Stimulated activated CD4-positive, alpha-beta T cell treated with anti-CD3 and anti-CD28 coated beads, Interleukin-12 subunit alpha, Interleukin-12 subunit beta, amount 100 ng/mL, for 4 hours (primary cell): ENCODE results near the gene YAP1.

ENCODE experiments used
- DNase-seq: peaks from one replicate; pipeline ENCODE4 v3.0.0-alpha.2; 2020

Gene YAP1

GRCh38 chr11:102202972-102203371, 92.7 kb downstream of the YAP1 start:
- DNase-seq, result no peak

- DNase-seq, result no peak
These were observed 93.9 kb downstream of the YAP1 start for GRCh38 chr11:102204174-102204573.

GRCh38 chr11:102205805-102206204, 95.6 kb downstream of the YAP1 start:
- no peak for DNase-seq

DNA sequence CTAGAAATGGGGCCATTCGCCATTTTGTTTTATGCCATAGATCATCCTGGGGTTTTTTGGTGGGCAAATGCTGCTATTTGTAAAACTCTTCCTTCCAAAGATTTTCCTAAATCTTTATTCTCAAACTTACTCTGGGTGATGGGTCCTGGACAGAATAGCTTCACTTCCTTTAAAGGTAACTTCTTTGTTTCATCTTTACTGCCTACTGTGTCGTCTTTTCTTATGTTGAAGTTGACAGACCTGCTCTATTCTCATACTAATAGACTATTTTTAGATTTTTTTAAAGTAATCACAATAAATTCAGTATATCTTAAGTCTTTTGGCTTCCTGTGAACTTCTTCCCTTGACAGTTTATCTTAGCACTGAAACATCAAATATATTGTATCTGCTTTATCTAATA, 98.6 kb downstream of the YAP1 start:
- DNase-seq, result no peak

DNA sequence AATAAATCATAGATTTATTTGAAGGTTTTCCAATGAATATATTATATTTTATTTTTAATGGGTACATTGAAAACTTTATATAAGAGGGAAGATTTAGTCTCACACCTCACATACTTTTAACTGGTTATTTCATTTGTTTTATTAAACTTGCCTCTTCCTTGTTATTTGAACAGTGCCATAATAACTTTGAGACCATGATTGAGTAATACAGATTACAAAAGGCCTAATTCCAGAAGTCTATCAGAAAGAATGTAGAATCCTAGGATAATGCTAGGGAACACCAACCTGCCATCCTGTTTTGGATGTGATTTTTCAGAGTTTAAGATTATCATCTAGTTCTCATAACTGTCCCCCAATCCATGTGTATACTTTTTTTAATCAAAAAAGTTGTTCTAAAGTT, 104.4 kb downstream of the YAP1 start:
- DNase-seq, result no peak

DNA sequence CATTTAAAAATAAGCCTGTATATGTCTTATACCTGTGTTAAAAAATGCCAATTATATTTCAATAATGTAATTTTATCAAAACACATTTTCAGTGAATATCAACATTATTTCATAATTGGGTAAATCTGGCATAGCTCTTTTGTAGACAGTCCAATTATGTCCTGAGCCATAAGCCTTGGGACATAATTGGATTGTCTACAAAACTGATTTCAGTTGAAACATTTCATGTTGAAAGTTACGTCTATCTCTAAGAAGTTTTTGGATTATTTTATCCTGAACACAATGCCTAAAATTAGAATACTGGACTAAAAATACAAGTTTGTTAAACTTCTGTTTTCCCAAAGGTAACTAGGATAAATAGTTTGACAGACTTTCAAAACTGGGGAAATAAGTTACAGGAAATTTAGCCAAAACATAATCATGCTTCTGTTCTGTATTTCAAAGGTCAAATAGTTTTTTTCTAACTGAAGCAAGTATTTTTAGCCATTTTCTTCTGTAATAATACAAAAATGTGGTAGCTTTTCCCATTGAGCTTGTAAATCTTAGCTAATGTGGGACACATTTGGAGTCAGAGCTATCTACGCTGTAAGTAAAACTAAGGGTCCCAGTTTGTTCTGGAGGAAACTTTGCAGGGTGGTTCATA, 106.3 kb downstream of the YAP1 start:
- no peak for DNase-seq

DNA sequence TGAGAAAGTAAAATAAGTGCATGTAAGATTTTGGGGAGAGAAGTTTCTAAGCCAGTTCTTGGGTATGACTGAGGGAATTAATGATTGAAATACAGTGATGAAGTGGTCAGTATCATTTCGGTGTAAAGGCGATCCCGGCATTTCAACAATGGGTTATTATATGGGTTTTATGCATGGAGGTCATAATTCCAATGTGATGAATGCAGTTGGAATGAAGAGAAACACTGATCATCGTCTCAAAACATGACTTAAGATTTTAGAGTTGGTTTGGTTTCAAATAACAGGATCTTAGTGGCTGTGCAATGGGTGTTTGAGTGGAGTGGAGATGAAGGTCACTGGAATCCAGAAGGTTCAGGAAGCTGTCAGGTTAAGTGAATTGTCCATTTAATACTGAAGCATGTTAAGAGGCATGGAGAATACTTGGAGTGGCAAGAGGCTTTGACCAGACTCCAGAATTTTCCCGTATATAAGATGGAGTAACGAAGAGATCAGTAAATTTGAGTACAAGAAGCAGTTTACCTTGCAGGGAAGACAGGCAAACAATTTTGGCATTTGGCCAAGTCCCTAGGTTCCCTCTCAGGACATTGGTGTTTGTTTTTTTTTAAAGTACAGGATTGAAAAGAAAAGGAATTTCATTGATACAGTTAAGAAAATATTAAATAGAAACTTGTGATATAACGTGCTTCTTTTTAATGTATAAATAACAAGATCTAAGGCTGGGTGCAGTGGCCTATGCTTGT, 110.7 kb downstream of the YAP1 start:
- DNase-seq, result no peak

DNA sequence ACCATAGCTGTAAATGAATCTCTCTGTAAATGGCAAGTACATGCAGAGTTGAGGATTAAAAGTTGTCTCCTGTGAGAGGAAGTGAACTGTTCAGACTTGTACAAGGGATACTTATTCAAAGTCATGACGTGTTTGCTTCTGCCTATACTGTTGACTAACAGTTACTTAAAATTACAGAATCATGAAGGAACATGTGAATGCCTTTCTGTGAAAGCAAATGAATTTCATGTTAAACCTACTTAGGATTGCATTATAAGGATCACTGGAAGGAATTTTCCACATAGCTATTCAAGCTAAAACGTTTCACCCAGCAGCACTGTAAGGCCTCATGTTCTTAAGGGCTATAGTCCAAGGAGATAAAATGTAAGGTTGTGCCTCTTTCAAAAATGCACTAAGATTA, 113.6 kb downstream of the YAP1 start:
- DNase-seq, result no peak

GRCh38 chr11:102225689-102226568, 115.7 kb downstream of the YAP1 start:
- no peak for DNase-seq

DNA sequence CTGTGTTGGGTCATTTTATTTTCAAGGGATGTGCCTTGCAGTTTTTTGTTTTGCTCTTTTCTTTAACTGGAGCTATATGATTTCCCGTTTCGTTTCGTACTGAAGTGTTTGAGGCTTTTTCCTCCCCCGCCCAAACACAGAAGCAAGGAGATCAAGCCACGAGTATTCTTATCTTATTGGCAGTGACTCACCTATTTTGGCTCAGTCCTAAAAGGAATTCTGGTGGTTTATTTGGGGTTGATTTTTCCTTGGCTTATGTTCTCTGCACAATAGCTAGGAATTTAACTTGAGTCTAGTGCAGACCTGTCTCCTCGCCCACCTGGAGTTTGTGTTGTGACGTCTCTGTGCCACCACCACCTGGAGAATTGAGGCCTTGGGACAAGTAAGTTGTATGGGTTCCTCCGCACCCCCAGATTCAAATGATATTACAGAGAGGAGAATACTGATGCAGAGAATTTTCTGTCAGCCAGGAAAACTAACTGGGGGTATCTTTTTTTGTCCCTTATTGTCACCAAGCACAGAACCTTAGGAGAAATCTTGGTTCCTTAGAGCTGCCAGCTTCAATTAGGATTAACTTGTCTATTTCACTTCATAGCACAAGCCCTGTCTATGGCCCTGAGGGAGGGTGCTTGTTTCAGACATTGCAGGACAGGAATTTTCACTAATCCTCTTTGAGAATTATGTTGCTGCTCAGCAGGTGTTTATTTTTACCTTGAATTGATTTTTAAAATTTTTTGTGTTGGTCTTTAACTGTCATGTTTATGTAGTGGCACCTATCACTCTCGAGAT, 116.6 kb downstream of the YAP1 start:
- no peak for DNase-seq

DNA sequence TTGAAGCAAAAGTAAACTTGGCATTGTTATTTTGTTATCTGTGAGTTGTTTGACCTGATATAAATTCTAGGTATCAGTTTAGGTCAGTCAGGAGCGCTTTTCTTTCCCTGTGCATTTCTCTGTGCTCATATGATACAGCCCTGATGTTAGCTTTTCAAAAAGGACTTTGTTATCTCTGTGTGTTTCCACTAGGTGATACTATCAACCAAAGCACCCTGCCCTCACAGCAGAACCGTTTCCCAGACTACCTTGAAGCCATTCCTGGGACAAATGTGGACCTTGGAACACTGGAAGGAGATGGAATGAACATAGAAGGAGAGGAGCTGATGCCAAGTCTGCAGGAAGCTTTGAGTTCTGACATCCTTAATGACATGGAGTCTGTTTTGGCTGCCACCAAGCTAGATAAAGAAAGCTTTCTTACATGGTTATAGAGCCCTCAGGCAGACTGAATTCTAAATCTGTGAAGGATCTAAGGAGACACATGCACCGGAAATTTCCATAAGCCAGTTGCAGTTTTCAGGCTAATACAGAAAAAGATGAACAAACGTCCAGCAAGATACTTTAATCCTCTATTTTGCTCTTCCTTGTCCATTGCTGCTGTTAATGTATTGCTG, 119.4 kb downstream of the YAP1 start:
- no peak for DNase-seq

DNA sequence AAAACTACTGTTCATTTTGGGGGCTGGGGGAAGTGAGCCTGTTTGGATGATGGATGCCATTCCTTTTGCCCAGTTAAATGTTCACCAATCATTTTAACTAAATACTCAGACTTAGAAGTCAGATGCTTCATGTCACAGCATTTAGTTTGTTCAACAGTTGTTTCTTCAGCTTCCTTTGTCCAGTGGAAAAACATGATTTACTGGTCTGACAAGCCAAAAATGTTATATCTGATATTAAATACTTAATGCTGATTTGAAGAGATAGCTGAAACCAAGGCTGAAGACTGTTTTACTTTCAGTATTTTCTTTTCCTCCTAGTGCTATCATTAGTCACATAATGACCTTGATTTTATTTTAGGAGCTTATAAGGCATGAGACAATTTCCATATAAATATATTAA, 119.9 kb downstream of the YAP1 start:
- DNase-seq, result no peak

DNA sequence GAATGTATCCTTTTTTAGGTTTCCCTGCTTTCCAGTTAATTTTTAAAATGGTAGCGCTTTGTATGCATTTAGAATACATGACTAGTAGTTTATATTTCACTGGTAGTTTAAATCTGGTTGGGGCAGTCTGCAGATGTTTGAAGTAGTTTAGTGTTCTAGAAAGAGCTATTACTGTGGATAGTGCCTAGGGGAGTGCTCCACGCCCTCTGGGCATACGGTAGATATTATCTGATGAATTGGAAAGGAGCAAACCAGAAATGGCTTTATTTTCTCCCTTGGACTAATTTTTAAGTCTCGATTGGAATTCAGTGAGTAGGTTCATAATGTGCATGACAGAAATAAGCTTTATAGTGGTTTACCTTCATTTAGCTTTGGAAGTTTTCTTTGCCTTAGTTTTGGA, 120.7 kb downstream of the YAP1 start:
- DNase-seq, result no peak

GRCh38 chr11:102234779-102235439, 124.7 kb downstream of the YAP1 start:
- no peak for DNase-seq

DNA sequence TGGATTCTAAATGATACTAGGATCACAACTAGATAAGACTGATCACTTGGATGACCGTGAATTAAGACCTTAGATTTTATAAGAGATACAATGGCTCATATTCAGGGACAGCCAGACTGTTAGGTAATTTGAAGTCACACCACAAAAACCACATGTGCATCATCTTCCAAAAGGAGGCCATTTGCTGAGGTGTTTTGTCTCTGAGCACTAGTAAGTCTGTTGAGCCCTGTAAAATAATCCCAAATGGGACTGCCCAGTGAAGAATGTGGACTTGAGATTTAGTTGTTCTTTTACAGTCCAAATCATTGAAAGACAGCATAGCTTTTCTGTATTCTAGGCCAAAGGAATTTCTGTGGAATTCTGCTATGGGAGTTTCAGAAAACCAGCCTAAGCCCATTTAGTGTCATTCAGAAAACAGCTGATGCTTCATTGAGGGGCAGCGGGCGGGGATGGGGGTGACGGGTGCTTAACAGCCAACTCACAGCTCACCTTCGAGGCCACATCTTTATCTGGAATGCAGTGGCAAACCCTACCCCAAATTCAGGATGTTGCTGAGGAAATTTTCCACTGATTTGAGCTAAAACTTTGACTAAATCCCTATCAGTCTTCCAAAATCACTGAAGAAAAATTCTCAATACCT, 127.0 kb downstream of the YAP1 start:
- DNase-seq, result no peak

- no peak for DNase-seq
These were observed 128.2 kb downstream of the YAP1 start for GRCh38 chr11:102238391-102238821.

DNA sequence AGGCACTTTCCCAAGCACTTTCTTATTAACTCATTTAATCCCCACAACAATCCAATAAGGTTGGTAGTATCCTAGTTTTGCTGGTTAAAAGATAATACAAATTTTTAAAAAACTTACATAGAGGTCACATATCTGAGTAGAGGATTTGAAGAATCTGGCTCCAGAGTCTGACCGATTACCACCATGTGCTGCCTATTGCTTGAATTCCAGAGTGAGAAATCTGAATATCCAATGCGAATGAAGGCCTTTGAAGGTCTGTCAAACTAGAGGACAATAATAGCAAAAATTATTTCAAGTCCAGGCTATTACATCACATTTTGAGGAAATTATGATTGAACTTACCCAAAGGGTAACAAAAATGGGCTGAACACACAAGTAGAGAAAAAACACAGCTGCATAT, 129.2 kb downstream of the YAP1 start:
- no peak for DNase-seq

DNA sequence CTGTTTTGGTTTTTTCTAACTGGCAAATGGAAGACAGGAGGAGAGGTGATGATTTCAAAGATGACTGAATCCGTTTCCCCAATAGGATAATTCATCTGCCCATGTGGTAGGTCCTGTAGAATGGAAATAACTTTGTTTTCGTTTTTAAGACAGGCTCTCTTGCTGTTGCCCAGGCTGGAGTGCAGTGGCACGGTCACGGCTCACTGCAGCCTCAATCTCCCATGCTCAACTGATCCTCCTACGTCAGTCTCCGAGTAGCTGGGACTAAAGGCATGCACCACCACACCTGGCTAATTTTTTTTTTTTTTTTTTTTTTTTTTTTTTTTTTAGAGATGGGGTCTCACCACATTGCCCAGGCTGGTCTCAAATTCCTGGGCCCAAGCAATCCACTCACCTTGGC, 129.7 kb downstream of the YAP1 start:
- no peak for DNase-seq

DNA sequence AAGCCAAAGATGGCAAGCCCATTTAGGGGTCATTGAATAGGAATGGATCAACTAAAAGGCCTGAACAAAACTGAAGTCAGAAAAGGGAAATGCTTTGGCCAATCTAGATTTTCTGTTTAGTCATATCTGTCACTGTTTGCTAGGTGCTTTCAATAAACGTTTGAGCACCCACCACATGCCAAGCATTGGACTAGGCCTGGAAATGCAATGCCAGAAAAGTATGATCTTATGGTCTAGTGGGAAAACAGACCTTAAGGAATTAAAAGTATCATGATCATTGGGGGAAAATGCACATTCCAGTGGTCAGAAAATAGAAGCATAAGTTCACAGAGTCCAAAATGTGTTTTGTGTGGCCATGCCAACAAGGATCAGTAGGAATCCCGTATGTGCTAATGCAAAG, 130.3 kb downstream of the YAP1 start:
- no peak for DNase-seq

DNA sequence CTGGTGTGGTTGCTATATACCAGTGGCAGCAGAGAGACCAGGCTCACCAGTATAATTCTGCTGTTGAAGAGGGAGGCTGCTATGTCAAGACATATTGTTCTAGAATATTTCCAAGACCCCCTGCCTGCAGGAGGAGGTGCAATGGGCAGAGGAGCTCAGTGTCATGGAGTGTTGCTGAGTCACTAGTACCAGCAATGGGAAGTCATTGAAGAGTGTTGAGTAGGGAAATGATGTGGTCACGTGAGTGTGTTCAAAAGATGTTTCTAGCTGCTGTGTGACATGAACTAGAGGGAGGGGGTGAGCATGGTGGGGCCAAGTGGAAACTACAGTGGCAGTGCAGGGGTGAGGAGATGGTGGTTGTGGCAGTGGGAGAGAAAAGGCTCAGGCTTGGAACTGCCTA, 130.8 kb downstream of the YAP1 start:
- no peak for DNase-seq

GRCh38 chr11:102243399-102243884, 133.2 kb downstream of the YAP1 start:
- DNase-seq, result no peak
